IMR-90 (cell line): ENCODE measurements around the gene ICAM2. TPM values are rescaled to one million over a fixed set of nuclear protein-coding genes. Genes with fewer than 3 reads are reported as not detected.

Experiments
- ATAC-seq: fragments of 200-7000 bp; cut with Tn5 transposase; 2 replicates; pipeline ENCODE4 v1.9.1; 2020; ENCODE audit warnings: low read depth, mild to moderate bottlenecking, moderate library complexity
- BruUV-seq: library from RNA; stranded (reverse); fragments of 400-500 nt; replicated peaks from 2 replicates; lab custom pipeline; 2021; lab: Mats Ljungman, UMichigan
- CTCF ChIA-PET: fragments of 300-600 bp; formaldehyde crosslinking; extraction: SDS; loops from one replicate; lab custom pipeline; 2021; ENCODE audit warnings: antibody characterized with exemption; lab: Yijun Ruan, JAX
- POLR2A ChIA-PET: fragments of 300-600 bp; sonication (Branson Sonifier 250); formaldehyde crosslinking; loops from one replicate; lab custom pipeline; 2022; ENCODE audit warnings: antibody characterized with exemption; ENCODE audit not compliant: unreplicated experiment; lab: Charles Lee
- DNase-seq: peaks from one replicate; pipeline ENCODE4 v3.0.0; 2013
- H2AFZ ChIP-seq: replicated peaks from 2 replicates; pipeline ENCODE3; 2013; ENCODE audit warnings: low read length, mild to moderate bottlenecking; ENCODE audit not compliant: poor library complexity
- H2AK5ac ChIP-seq: 2 replicates; pipeline ENCODE4 v1.6.1; 2013; ENCODE audit warnings: low read depth, low read length, inconsistent platforms
- H2AK9ac ChIP-seq: replicated peaks from 2 replicates; pipeline ENCODE3; 2013; ENCODE audit warnings: mild to moderate bottlenecking, low read depth, low read length, moderate library complexity; ENCODE audit not compliant: poor library complexity
- H2BK120ac ChIP-seq: 2 replicates; pipeline ENCODE4 v1.6.1; 2013; ENCODE audit warnings: low read depth, low read length, inconsistent platforms
- H2BK15ac ChIP-seq: 3 replicates; pipeline ENCODE4 v1.6.1; 2013; ENCODE audit warnings: low read depth, low read length, inconsistent platforms
- H2BK20ac ChIP-seq: 2 replicates; pipeline ENCODE4 v1.6.1; 2013; ENCODE audit warnings: low read depth, mild to moderate bottlenecking, inconsistent platforms, low read length, moderate library complexity
- H2BK5ac ChIP-seq: 2 replicates; pipeline ENCODE4 v1.6.1; 2013; ENCODE audit warnings: mild to moderate bottlenecking, low read depth, low read length, inconsistent platforms; ENCODE audit not compliant: poor library complexity, severe bottlenecking
- H3K14ac ChIP-seq: replicated peaks from 2 replicates; pipeline ENCODE4 v1.6.1; 2013; ENCODE audit warnings: low read depth, low read length, inconsistent platforms
- H3K18ac ChIP-seq: 2 replicates; pipeline ENCODE4 v1.6.1; 2013; ENCODE audit warnings: low read depth, low read length, control low read depth
- H3K23ac ChIP-seq: 2 replicates; pipeline ENCODE4 v1.6.1; 2013; ENCODE audit warnings: low read depth, low read length, inconsistent platforms
- H3K27ac ChIP-seq: 2 replicates; pipeline ENCODE4 v1.5.1; 2013; ENCODE audit warnings: mild to moderate bottlenecking, control low read depth, low read length; ENCODE audit not compliant: insufficient read depth
- H3K27me3 ChIP-seq: 2 replicates; pipeline ENCODE4 v1.6.1; 2013; ENCODE audit warnings: low read length; ENCODE audit not compliant: control insufficient read depth, insufficient read depth
- H3K36me3 ChIP-seq: 2 replicates; pipeline ENCODE4 v1.6.1; 2013; ENCODE audit warnings: low read length, mixed read lengths; ENCODE audit not compliant: control insufficient read depth, insufficient read depth
- H3K4ac ChIP-seq: 2 replicates; pipeline ENCODE4 v1.6.1; 2013; ENCODE audit warnings: low read depth, low read length, inconsistent platforms
- H3K4me1 ChIP-seq: 2 replicates; pipeline ENCODE4 v1.6.1; 2013; ENCODE audit warnings: low read length, mixed read lengths; ENCODE audit not compliant: control insufficient read depth, insufficient read depth
- H3K4me2 ChIP-seq: 2 replicates; pipeline ENCODE4 v1.6.1; 2013; ENCODE audit warnings: low read depth, mild to moderate bottlenecking, control low read depth, low read length, moderate library complexity
- H3K4me3 ChIP-seq: 2 replicates; pipeline ENCODE4 v1.5.1; 2013; ENCODE audit warnings: low read depth, mild to moderate bottlenecking, control low read depth, low read length, moderate library complexity; ENCODE audit not compliant: insufficient read depth
- H3K56ac ChIP-seq: 2 replicates; pipeline ENCODE4 v1.6.1; 2013; ENCODE audit warnings: low read length, inconsistent platforms; ENCODE audit not compliant: insufficient read depth; ENCODE audit errors: extremely low read depth
- H3K79me1 ChIP-seq, 2 experiments: 2 replicates each; pipeline ENCODE4 v1.6.1; 2013; ENCODE audit warnings: low read length in 2 of 2, inconsistent platforms in 1 of 2, low read depth in 1 of 2
- H3K9ac ChIP-seq: 2 replicates; pipeline ENCODE4 v1.6.1; 2013; ENCODE audit warnings: low read depth, low read length, control low read depth
- H3K9me1 ChIP-seq: 2 replicates; pipeline ENCODE4 v1.6.1; 2013; ENCODE audit warnings: low read length, inconsistent platforms; ENCODE audit not compliant: insufficient read depth
- H3K9me3 ChIP-seq: 2 replicates; pipeline ENCODE4 v1.6.1; 2013; ENCODE audit warnings: low read length; ENCODE audit not compliant: control insufficient read depth, insufficient read depth
- H4K20me1 ChIP-seq: 2 replicates; pipeline ENCODE4 v1.6.1; 2013; ENCODE audit warnings: low read length, inconsistent platforms; ENCODE audit not compliant: insufficient read depth
- H4K5ac ChIP-seq: 2 replicates; pipeline ENCODE4 v1.6.1; 2013; ENCODE audit warnings: mild to moderate bottlenecking, low read depth, low read length, control low read depth
- H4K8ac ChIP-seq, 2 experiments: 2 replicates each; pipeline ENCODE4 v1.6.1; 2013; ENCODE audit warnings: low read depth in 2 of 2, low read length in 2 of 2, control low read depth in 1 of 2, inconsistent platforms in 1 of 2
- H4K91ac ChIP-seq: 2 replicates; pipeline ENCODE4 v1.6.1; 2013; ENCODE audit warnings: low read depth, low read length, inconsistent platforms; ENCODE audit not compliant: insufficient read depth
- BHLHE40 ChIP-seq: fragments of 150-350 bp; IDR thresholded peaks from 2 replicates; pipeline ENCODE4 v1.6.1; 2016; ENCODE audit warnings: mild to moderate bottlenecking, low read depth, low read length
- CEBPB ChIP-seq: IDR thresholded peaks from 2 replicates; pipeline ENCODE4 v1.6.1; 2012; ENCODE audit warnings: low read depth, low read length, improper control_type of control experiment
- CHD1 ChIP-seq: IDR thresholded peaks from 2 replicates; pipeline ENCODE4 v1.6.1; 2012; ENCODE audit warnings: low read depth, low read length, improper control_type of control experiment
- CTCF ChIP-seq: conservative IDR thresholded peaks from 2 replicates; pipeline ENCODE4 v1.5.1; 2012; ENCODE audit warnings: mild to moderate bottlenecking, low read depth, low read length, improper control_type of control experiment
- ELK1 ChIP-seq: fragments of 150-350 bp; IDR thresholded peaks from 2 replicates; pipeline ENCODE4 v1.6.1; 2016; ENCODE audit warnings: low read depth, mild to moderate bottlenecking, low read length, moderate library complexity, borderline replicate concordance
- FOS ChIP-seq: fragments of 150-350 bp; IDR thresholded peaks from 2 replicates; pipeline ENCODE4 v1.6.1; 2016; ENCODE audit warnings: low read depth, low read length
- MAFK ChIP-seq: IDR thresholded peaks from 2 replicates; pipeline ENCODE4 v1.6.1; 2012; ENCODE audit warnings: low read depth, low read length, improper control_type of control experiment
- MAZ ChIP-seq: IDR thresholded peaks from 2 replicates; pipeline ENCODE4 v1.6.1; 2012; ENCODE audit warnings: low read depth, mild to moderate bottlenecking, low read length, improper control_type of control experiment, moderate library complexity, borderline replicate concordance
- MXI1 ChIP-seq: IDR thresholded peaks from 2 replicates; pipeline ENCODE4 v1.6.1; 2012; ENCODE audit warnings: low read depth, mild to moderate bottlenecking, low read length, moderate library complexity, borderline replicate concordance
- NFE2L2 ChIP-seq: fragments of 150-350 bp; IDR thresholded peaks from 2 replicates; pipeline ENCODE4 v1.6.1; 2016; ENCODE audit warnings: low read depth, mild to moderate bottlenecking, low read length
- POLR2A ChIP-seq: IDR thresholded peaks from 2 replicates; pipeline ENCODE4 v1.6.1; 2012; ENCODE audit warnings: mild to moderate bottlenecking, low read depth, low read length
- RAD21 ChIP-seq: IDR thresholded peaks from 2 replicates; pipeline ENCODE4 v1.6.1; 2012; ENCODE audit warnings: low read length, improper control_type of control experiment
- RCOR1 ChIP-seq: IDR thresholded peaks from 2 replicates; pipeline ENCODE4 v1.6.1; 2012; ENCODE audit warnings: mild to moderate bottlenecking, low read length, improper control_type of control experiment; ENCODE audit not compliant: insufficient replicate concordance
- RFX5 ChIP-seq: IDR thresholded peaks from 2 replicates; pipeline ENCODE4 v1.8.0; 2012; ENCODE audit warnings: low read depth, mild to moderate bottlenecking, low read length, moderate library complexity
- SMC3 ChIP-seq: fragments of 150-350 bp; IDR thresholded peaks from 2 replicates; pipeline ENCODE4 v1.6.1; 2016; ENCODE audit warnings: low read depth, mild to moderate bottlenecking, antibody characterized with exemption, low read length, moderate library complexity
- USF2 ChIP-seq: fragments of 150-350 bp; IDR thresholded peaks from 2 replicates; pipeline ENCODE4 v1.6.1; 2017; ENCODE audit warnings: mild to moderate bottlenecking, antibody characterized with exemption, low read length, low read depth
- WGBS, 2 experiments: methylation state at CpG; one replicate each; pipeline versions ENCODE4 v1.1.5 to v1.1.7; 2013; ENCODE audit warnings: missing lambda C conversion rate in 2 of 2; ENCODE audit not compliant: insufficient read length in 1 of 2; ENCODE audit errors: extremely low coverage in 2 of 2; 5-methylcytosine and 5-hydroxymethylcytosine counted together
- dilution Hi-C: fragments of 300-500 bp; cut with HindIII; formaldehyde crosslinking; loops from one replicate; pipeline ENCODE4 v1.14.3; 2018; ENCODE audit warnings: low sequenced_read_pairs; ENCODE audit not compliant: unreplicated experiment
- in situ Hi-C: fragments of 300-500 bp; cut with MboI; formaldehyde crosslinking; loops from 3 replicates; pipeline ENCODE4 v1.14.3; 2019; ENCODE audit warnings: low sequenced_read_pairs, inconsistent platforms, mixed read lengths
- intact Hi-C: fragments of 100-400 bp; cut with micrococcal nuclease; formaldehyde crosslinking; loops from 2 replicates; pipeline ENCODE4 v1.10.0; 2022
- polyA plus RNA-seq, 3 experiments: library from polyadenylated mRNA; depleted of rRNA; stranded (reverse); fragments of >200 nt; gene quantifications; 2 replicates each; pipeline ENCODE4 v1.2.3, GENCODE V29; 2012; ENCODE audit warnings: low replicate concordance in 1 of 3
- total RNA-seq: library from RNA; depleted of rRNA; stranded (reverse); fragments of >200 nt; gene quantifications from 2 replicates; pipeline ENCODE4 v1.2.3, GENCODE V29; 2012

Gene ICAM2
- total and polyA plus RNA-seq, 2 of the 4 experiments (the other 2 are of a cell fraction), result 0.12 TPM; not detected in 1

- CTCF ChIA-PET, result no interaction called here
- Histone ChIP-seq H3K9me1 (peaks cover 9% of the 10 kb centered on the region), H3K4me2 (no peak overlapping the region), H2AK5ac (no peak overlapping the region), H3K9me3 (no peaks in the 10 kb centered on the region), H3K56ac (no peak overlapping the region), H2BK120ac (no peak overlapping the region), H2BK20ac (no peak overlapping the region), H2BK5ac (no peak overlapping the region), H3K79me1 (no peaks in the 10 kb centered on the region), H2AFZ (no peak overlapping the region), H3K18ac (no peak overlapping the region), H3K23ac (no peak overlapping the region), H4K91ac (no peak overlapping the region), H2AK9ac (no peak overlapping the region), H3K27ac (no peak overlapping the region), H2BK15ac (no peak overlapping the region), H4K8ac (no peak overlapping the region), H3K4ac (no peak overlapping the region), H3K4me3 (no peak overlapping the region), H3K14ac (no peak overlapping the region), H4K20me1 (no peaks in the 10 kb centered on the region), H3K36me3 (no peaks in the 10 kb centered on the region), H3K4me1 (no peaks in the 10 kb centered on the region), H3K27me3 (peaks cover 60% of the 10 kb centered on the region), H3K9ac (no peak overlapping the region), H4K5ac (no peak overlapping the region)
- BruUV-seq, result no TSS peak
- no peak for DNase-seq
- intact Hi-C loops, result no loop called here
- 20% methylated on average over 1 of the region's 5 CpGs; no CpG with 5 or more reads in 1 of the 2 experiments for WGBS, 2 experiments
- POLR2A ChIA-PET, result no interaction called here
- dilution Hi-C loops, result no loop called here
- in situ Hi-C loops, result no loop called here
- TF ChIP-seq ELK1 (no peak), FOS (no peak), CTCF (no peak), RFX5 (no peak), MAFK (no peak), CHD1 (no peak), RCOR1 (no peak), POLR2A (no peak), BHLHE40 (no peak), USF2 (no peak), SMC3 (no peak), MAZ (no peak), RAD21 (no peak), CEBPB (no peak), NFE2L2 (no peak), MXI1 (no peak)
- no peak for ATAC-seq
Observed at GRCh38 chr17:63995626-63996025, 24.8 kb downstream of the ICAM2 start.
